Sigmoid colon (tissue), 7 donors: ENCODE results near the gene IL17RD. TPM values are rescaled to one million over a fixed set of nuclear protein-coding genes. Genes with fewer than 3 reads are reported as not detected.

Experiments used
- DNase-seq: peaks from one replicate; pipeline ENCODE4 v3.0.0-alpha.2; 2019
- H3K27ac ChIP-seq, 4 donors: fragments of 200-600 bp; sonication (generic); one replicate each; pipeline ENCODE4 v1.5.1; 2016 to 2019; ENCODE audit warnings: mild to moderate bottlenecking in 1 of 4
- H3K27me3 ChIP-seq, 3 donors: fragments of 200-600 bp; sonication (generic); one replicate each; pipeline ENCODE4 v1.5.1; 2019; ENCODE audit warnings: mild to moderate bottlenecking in 1 of 3
- H3K36me3 ChIP-seq, 4 donors: fragments of 200-600 bp; sonication (generic); one replicate each; pipeline ENCODE4 v1.5.1; 2016 to 2019
- H3K4me1 ChIP-seq, 4 donors: fragments of 200-600 bp; sonication (generic); one replicate each; pipeline ENCODE4 v1.5.1; 2017 to 2019
- H3K4me3 ChIP-seq, 4 donors: fragments of 200-600 bp; sonication (generic); one replicate each; pipeline ENCODE4 v1.5.1; 2017 to 2019; ENCODE audit warnings: mild to moderate bottlenecking in 2 of 4, moderate library complexity in 1 of 4
- H3K9me3 ChIP-seq, 4 donors: fragments of 200-600 bp in 3 of 4; sonication (generic) in 3 of 4; one replicate each; pipeline versions ENCODE4 v1.5.1 to v1.6.1; 2013 to 2019
- EP300 ChIP-seq, 4 donors: sonication (generic); formaldehyde crosslinking; IDR thresholded peaks; one replicate each; pipeline ENCODE4 v1.6.1; 2017; ENCODE audit warnings: antibody characterized with exemption in 4 of 4
- POLR2A ChIP-seq, 2 donors: fragments of 450-650 bp; IDR thresholded peaks; one replicate each; pipeline ENCODE4 v1.6.1; 2016; ENCODE audit warnings: antibody characterized with exemption in 2 of 2, mild to moderate bottlenecking in 2 of 2, moderate library complexity in 2 of 2
- POLR2AphosphoS5 ChIP-seq, 4 donors: sonication (generic); formaldehyde crosslinking; IDR thresholded peaks; one replicate each; pipeline ENCODE4 v1.6.1; 2017; ENCODE audit warnings: antibody characterized with exemption in 4 of 4
- WGBS, 2 donors: extraction: QIAGEN DNeasy Blood & Tissue Kit; methylation state at CpG; one replicate each; pipeline ENCODE4 v1.1.7; 2013; 5-methylcytosine and 5-hydroxymethylcytosine counted together
- intact Hi-C: fragments of 100-400 bp; cut with DNase I; formaldehyde crosslinking; loops from one replicate; pipeline ENCODE4 v1.15.1; 2023
- polyA plus RNA-seq, 3 donors: library from polyadenylated mRNA; stranded (reverse); fragments of 200-250 nt; gene quantifications; one replicate each; pipeline ENCODE4 v1.2.3, GENCODE V29; 2013
- total RNA-seq, 4 donors: library from RNA; depleted of rRNA; stranded (reverse); fragments of >200 nt; gene quantifications; one replicate each; pipeline ENCODE4 v1.1.0, GENCODE V29; 2016
- TF ChIP-seq, protein P1 (sequence below), 4 experiments: fragments of 450-650 bp in 3 of 4; fragments of 200-600 bp in 1 of 4; IDR thresholded peaks; one replicate each; pipeline ENCODE4 v1.5.1; 2016 to 2019; ENCODE audit warnings: antibody characterized with exemption in 4 of 4, mild to moderate bottlenecking in 3 of 4, moderate library complexity in 2 of 4
- donor health status: healthy with polysubstance abuse.
- donor health status: Bipolar disorder and iron deficiency.
- donor health status: healthy.

The IL17RD gene
- total and polyA plus RNA-seq, 7 donors: under 0.01 to 46.8 (median 16.8) TPM

GRCh38 chr3:57158325-57158724, 6.8 kb downstream of the IL17RD start:
- DNase-seq: no peak
- peaks cover 0 to 88% (median 66%) of the 10 kb centered on the region in 4 donors for H3K4me1 ChIP-seq
- WGBS, 2 donors: 51 to 52% methylated on average over 3 of the region's 3 CpGs
- no peak overlapping the region for H3K4me3 ChIP-seq
- H3K27me3 ChIP-seq: no peaks in the 10 kb centered on the region
- intact Hi-C loops: no loop called here
- no peaks in the 10 kb centered on the region for H3K36me3 ChIP-seq
- H3K9me3 ChIP-seq: no peaks in the 10 kb centered on the region
- no peak for TF ChIP-seq POLR2A (IDR thresholded peaks at IDR 0.05)
- TF ChIP-seq, protein P1, sequence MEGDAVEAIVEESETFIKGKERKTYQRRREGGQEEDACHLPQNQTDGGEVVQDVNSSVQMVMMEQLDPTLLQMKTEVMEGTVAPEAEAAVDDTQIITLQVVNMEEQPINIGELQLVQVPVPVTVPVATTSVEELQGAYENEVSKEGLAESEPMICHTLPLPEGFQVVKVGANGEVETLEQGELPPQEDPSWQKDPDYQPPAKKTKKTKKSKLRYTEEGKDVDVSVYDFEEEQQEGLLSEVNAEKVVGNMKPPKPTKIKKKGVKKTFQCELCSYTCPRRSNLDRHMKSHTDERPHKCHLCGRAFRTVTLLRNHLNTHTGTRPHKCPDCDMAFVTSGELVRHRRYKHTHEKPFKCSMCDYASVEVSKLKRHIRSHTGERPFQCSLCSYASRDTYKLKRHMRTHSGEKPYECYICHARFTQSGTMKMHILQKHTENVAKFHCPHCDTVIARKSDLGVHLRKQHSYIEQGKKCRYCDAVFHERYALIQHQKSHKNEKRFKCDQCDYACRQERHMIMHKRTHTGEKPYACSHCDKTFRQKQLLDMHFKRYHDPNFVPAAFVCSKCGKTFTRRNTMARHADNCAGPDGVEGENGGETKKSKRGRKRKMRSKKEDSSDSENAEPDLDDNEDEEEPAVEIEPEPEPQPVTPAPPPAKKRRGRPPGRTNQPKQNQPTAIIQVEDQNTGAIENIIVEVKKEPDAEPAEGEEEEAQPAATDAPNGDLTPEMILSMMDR (IDR thresholded peaks at IDR 0.05): no peak
- no peak for TF ChIP-seq EP300 (IDR thresholded peaks at IDR 0.05)
- TF ChIP-seq POLR2AphosphoS5 (IDR thresholded peaks at IDR 0.05): no peak
- peak overlapping the region in 2 of 4 donors; percentile 61 to 71 for H3K27ac ChIP-seq

- WGBS, 2 donors: 47 to 78% methylated on average over 10 of the region's 10 CpGs
Measured at GRCh38 chr3:57157545-57157944, 7.6 kb downstream of the IL17RD start.

GRCh38 chr3:57155310-57155643, 9.9 kb downstream of the IL17RD start:
- Histone ChIP-seq H3K36me3 (no peaks in the 10 kb centered on the region), H3K27ac (peak overlapping the region in 3 of 4 donors; percentile 22 to 40 (median 27)), H3K9me3 (no peaks in the 10 kb centered on the region), H3K4me1 (peaks cover 0 to 79% (median 62%) of the 10 kb centered on the region in 4 donors), H3K27me3 (no peaks in the 10 kb centered on the region), H3K4me3 (peak overlapping the region in 1 of 4 donors; percentile 1)
- TF ChIP-seq EP300 (IDR thresholded peaks at IDR 0.05) (no peak), POLR2A (IDR thresholded peaks at IDR 0.05) (no peak), POLR2AphosphoS5 (IDR thresholded peaks at IDR 0.05) (no peak)
- TF ChIP-seq, protein P1 (IDR thresholded peaks at IDR 0.05): no peak
- 93% methylated on average over 3 of the region's 3 CpGs for WGBS, 2 donors
- DNase-seq: no peak
- intact Hi-C loops: no loop called here

More at GRCh38 chr3:57157545-57157944, 7.6 kb downstream of the IL17RD start:
- Histone ChIP-seq H3K27me3 (no peaks in the 10 kb centered on the region), H3K9me3 (no peaks in the 10 kb centered on the region), H3K4me1 (peaks cover 0 to 81% (median 65%) of the 10 kb centered on the region in 4 donors), H3K36me3 (no peaks in the 10 kb centered on the region), H3K4me3 (peak overlapping the region in 1 of 4 donors; percentile 11), H3K27ac (peak overlapping the region in 2 of 4 donors; percentile 61 to 62)
- DNase-seq: no peak
- intact Hi-C loops: no loop called here
- TF ChIP-seq POLR2A (IDR thresholded peaks at IDR 0.05) (no peak), POLR2AphosphoS5 (IDR thresholded peaks at IDR 0.05) (no peak), EP300 (IDR thresholded peaks at IDR 0.05) (no peak)
- TF ChIP-seq, protein P1 (IDR thresholded peaks at IDR 0.05): no peak

GRCh38 chr3:57154470-57155309, 10.5 kb downstream of the IL17RD start:
- Histone ChIP-seq H3K36me3 (no peaks in the 10 kb centered on the region), H3K4me1 (peaks cover 0 to 78% (median 58%) of the 10 kb centered on the region in 4 donors), H3K27ac (peak overlapping the region in 3 of 4 donors; percentile 22 to 40 (median 27)), H3K27me3 (no peaks in the 10 kb centered on the region), H3K9me3 (no peaks in the 10 kb centered on the region), H3K4me3 (peak overlapping the region in 1 of 4 donors; percentile 1)
- TF ChIP-seq POLR2A (IDR thresholded peaks at IDR 0.05): no peak
- TF ChIP-seq POLR2AphosphoS5 (IDR thresholded peaks at IDR 0.05): no peak
- TF ChIP-seq EP300 (IDR thresholded peaks at IDR 0.05): no peak
- TF ChIP-seq, protein P1 (IDR thresholded peaks at IDR 0.05): no peak
- intact Hi-C loops: no loop called here
- WGBS, 2 donors: 80 to 88% methylated on average over 15 of the region's 15 CpGs
- DNase-seq: no peak
